Measurements from ENCODE around the gene ASMTL.

GRCh38 chrX:1354036-1355019 is 98.4 kb downstream of the ASMTL start:
- no peak for TF ChIP-seq CTCF (IDR thresholded peaks at IDR 0.05; ENCODE audit: borderline replicate concordance, extremely low read depth, low read length, poor library complexity, severe bottlenecking)
- no peak for TF ChIP-seq EZH2 (IDR thresholded peaks at IDR 0.05; ENCODE audit: borderline replicate concordance, low read depth, low read length, severe bottlenecking)

Data from DND-41 (cell line).